Measurements from ENCODE around the gene LRRTM4. TPM values are rescaled to one million over a fixed set of nuclear protein-coding genes. Genes with fewer than 3 reads are reported as not detected.

The LRRTM4 gene
- total and polyA plus RNA-seq, 2 of the 13 experiments (the other 11 are each of a cell fraction or from before 2014, with no cell fraction given) = 1.2 TPM

DNA sequence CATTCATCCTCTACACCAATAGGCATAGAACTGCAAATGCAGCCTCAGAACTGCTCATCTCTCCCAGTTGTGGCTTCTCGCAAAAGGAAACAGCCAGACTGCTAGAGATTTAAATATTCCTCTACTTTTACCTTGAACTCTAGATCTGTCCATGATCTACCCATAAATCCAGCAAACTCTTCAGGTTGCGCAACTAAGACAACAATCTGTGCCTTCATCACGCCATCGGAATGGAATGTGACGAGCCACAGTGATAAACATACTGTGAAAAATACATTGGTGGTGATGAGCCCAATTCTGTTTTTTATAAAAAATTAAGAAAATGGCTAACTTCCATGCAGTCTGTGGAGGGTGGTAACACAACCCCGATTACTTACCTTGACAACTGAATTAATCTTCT is 626.7 kb downstream of the LRRTM4 start (continued):
- TF ChIP-seq, protein P1, sequence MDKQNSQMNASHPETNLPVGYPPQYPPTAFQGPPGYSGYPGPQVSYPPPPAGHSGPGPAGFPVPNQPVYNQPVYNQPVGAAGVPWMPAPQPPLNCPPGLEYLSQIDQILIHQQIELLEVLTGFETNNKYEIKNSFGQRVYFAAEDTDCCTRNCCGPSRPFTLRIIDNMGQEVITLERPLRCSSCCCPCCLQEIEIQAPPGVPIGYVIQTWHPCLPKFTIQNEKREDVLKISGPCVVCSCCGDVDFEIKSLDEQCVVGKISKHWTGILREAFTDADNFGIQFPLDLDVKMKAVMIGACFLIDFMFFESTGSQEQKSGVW (CRISPR knock-in tag; IDR thresholded peaks at IDR 0.05; ENCODE audit: borderline replicate concordance) = no peak
- TF ChIP-seq HMGXB3 (CRISPR knock-in tag; IDR thresholded peaks at IDR 0.05; ENCODE audit: borderline replicate concordance) (peak; percentile 60; the same call in 1 of the 2 replicates), XRCC5 (optimal IDR thresholded peaks at IDR 0.05; ENCODE audit: low read length) (no peak), CEBPG (CRISPR knock-in tag; IDR thresholded peaks at IDR 0.05) (peak; percentile 98), MED8 (CRISPR knock-in tag; IDR thresholded peaks at IDR 0.05; ENCODE audit: insufficient replicate concordance) (no peak), TAF15 (IDR thresholded peaks at IDR 0.05; ENCODE audit: low read depth, low read length, poor library complexity, severe bottlenecking) (no peak), ZNF3 (CRISPR knock-in tag; IDR thresholded peaks at IDR 0.05) (no peak), ZSCAN20 (CRISPR knock-in tag; IDR thresholded peaks at IDR 0.05; ENCODE audit: borderline replicate concordance) (no peak), YEATS2 (CRISPR knock-in tag; IDR thresholded peaks at IDR 0.05; ENCODE audit: borderline replicate concordance) (peak; percentile 35; the same call in 1 of the 2 replicates), RFX3 (CRISPR knock-in tag; IDR thresholded peaks at IDR 0.05) (no peak), ZNF777 (CRISPR knock-in tag; IDR thresholded peaks at IDR 0.05) (no peak), HOXA7 (CRISPR knock-in tag; IDR thresholded peaks at IDR 0.05) (no peak), RBM39 (IDR thresholded peaks at IDR 0.05; ENCODE audit: low read depth, low read length, poor library complexity, severe bottlenecking) (no peak), ATF1 (CRISPR knock-in tag; IDR thresholded peaks at IDR 0.05) (no peak), SMYD3 (CRISPR knock-in tag; IDR thresholded peaks at IDR 0.05) (no peak), SMAD3 (CRISPR knock-in tag; IDR thresholded peaks at IDR 0.05) (0 out of 2 replicates have a peak, but pooled peaks have one; percentile 60), ZNF737 (CRISPR knock-in tag; IDR thresholded peaks at IDR 0.05; ENCODE audit: borderline replicate concordance) (no peak), ZNF781 (CRISPR knock-in tag; IDR thresholded peaks at IDR 0.05; ENCODE audit: borderline replicate concordance, not compliant biosample characterization) (no peak), HNRNPL (IDR thresholded peaks at IDR 0.05; ENCODE audit: low read depth, low read length) (no peak), ZMAT3 (CRISPR knock-in tag; conservative IDR thresholded peaks at IDR 0.05) (no peak)
- TF ChIP-seq, protein P2, sequence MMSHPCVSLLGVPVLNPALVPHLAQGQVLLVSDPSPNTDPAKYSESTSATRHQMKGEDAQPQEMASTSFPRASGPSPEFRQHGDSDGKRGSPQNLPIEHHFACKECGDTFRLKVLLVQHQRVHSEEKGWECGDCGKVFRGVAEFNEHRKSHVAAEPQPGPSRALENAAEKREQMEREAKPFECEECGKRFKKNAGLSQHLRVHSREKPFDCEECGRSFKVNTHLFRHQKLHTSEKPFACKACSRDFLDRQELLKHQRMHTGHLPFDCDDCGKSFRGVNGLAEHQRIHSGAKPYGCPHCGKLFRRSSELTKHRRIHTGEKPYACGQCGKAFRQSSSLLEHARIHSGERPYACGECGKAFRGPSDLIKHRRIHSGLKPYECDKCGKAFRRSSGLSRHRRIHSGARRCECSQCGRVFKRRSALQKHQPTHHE (CRISPR knock-in tag; IDR thresholded peaks at IDR 0.05; ENCODE audit: borderline replicate concordance) = no peak
- TF ChIP-seq, protein P3, sequence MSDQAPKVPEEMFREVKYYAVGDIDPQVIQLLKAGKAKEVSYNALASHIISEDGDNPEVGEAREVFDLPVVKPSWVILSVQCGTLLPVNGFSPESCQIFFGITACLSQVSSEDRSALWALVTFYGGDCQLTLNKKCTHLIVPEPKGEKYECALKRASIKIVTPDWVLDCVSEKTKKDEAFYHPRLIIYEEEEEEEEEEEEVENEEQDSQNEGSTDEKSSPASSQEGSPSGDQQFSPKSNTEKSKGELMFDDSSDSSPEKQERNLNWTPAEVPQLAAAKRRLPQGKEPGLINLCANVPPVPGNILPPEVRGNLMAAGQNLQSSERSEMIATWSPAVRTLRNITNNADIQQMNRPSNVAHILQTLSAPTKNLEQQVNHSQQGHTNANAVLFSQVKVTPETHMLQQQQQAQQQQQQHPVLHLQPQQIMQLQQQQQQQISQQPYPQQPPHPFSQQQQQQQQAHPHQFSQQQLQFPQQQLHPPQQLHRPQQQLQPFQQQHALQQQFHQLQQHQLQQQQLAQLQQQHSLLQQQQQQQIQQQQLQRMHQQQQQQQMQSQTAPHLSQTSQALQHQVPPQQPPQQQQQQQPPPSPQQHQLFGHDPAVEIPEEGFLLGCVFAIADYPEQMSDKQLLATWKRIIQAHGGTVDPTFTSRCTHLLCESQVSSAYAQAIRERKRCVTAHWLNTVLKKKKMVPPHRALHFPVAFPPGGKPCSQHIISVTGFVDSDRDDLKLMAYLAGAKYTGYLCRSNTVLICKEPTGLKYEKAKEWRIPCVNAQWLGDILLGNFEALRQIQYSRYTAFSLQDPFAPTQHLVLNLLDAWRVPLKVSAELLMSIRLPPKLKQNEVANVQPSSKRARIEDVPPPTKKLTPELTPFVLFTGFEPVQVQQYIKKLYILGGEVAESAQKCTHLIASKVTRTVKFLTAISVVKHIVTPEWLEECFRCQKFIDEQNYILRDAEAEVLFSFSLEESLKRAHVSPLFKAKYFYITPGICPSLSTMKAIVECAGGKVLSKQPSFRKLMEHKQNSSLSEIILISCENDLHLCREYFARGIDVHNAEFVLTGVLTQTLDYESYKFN (CRISPR knock-in tag; conservative IDR thresholded peaks at IDR 0.05) = peak; percentile 74
